A549 (cell line): ENCODE data around the gene DYNLRB1.

Experiments
- EP300 ChIP-seq, 2 experiments: fragments of >200 bp; sonication (Bioruptor Twin); formaldehyde crosslinking; IDR thresholded peaks; 2 replicates in 1 of 2; 3 replicates in 1 of 2; pipeline ENCODE4 v1.6.1; 2016 to 2017
- HOXA7 ChIP-seq: fragments of 250-450 bp; sonication (Bioruptor Pico); IDR thresholded peaks from 2 replicates; pipeline ENCODE4 v1.5.0; 2020; ENCODE audit warnings: mild to moderate bottlenecking, moderate library complexity
- JUNB ChIP-seq: fragments of >200 bp; sonication (Bioruptor Twin); formaldehyde crosslinking; IDR thresholded peaks from 2 replicates; pipeline ENCODE4 v1.6.1; 2016
- PHF8 ChIP-seq: fragments of 200-600 bp; sonication (generic); IDR thresholded peaks from 2 replicates; pipeline ENCODE4 v1.6.1; 2016; ENCODE audit warnings: low read depth, mild to moderate bottlenecking, antibody characterized with exemption, moderate library complexity, borderline replicate concordance
- RAD21 ChIP-seq, 2 experiments: fragments of >200 bp in 1 of 2; sonication (Bioruptor Twin) in 1 of 2; formaldehyde crosslinking in 1 of 2; IDR thresholded peaks in 1 of 2; conservative IDR thresholded peaks in 1 of 2; 2 replicates in 1 of 2; 3 replicates in 1 of 2; pipeline ENCODE4 v1.6.1; 2012 to 2018; ENCODE audit warnings: inconsistent platforms in 1 of 2
- SMC3 ChIP-seq: fragments of >200 bp; sonication (Bioruptor Twin); formaldehyde crosslinking; IDR thresholded peaks from 3 replicates; pipeline ENCODE4 v1.6.1; 2018; ENCODE audit warnings: inconsistent platforms
- TF ChIP-seq, protein P1 (sequence below): fragments of >200 bp; sonication (Bioruptor Twin); formaldehyde crosslinking; IDR thresholded peaks from 3 replicates; pipeline ENCODE4 v1.5.1; 2016

GRCh38 chr20:34549291-34549928, 33.2 kb downstream of the DYNLRB1 start:
- TF ChIP-seq, protein P1, sequence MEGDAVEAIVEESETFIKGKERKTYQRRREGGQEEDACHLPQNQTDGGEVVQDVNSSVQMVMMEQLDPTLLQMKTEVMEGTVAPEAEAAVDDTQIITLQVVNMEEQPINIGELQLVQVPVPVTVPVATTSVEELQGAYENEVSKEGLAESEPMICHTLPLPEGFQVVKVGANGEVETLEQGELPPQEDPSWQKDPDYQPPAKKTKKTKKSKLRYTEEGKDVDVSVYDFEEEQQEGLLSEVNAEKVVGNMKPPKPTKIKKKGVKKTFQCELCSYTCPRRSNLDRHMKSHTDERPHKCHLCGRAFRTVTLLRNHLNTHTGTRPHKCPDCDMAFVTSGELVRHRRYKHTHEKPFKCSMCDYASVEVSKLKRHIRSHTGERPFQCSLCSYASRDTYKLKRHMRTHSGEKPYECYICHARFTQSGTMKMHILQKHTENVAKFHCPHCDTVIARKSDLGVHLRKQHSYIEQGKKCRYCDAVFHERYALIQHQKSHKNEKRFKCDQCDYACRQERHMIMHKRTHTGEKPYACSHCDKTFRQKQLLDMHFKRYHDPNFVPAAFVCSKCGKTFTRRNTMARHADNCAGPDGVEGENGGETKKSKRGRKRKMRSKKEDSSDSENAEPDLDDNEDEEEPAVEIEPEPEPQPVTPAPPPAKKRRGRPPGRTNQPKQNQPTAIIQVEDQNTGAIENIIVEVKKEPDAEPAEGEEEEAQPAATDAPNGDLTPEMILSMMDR, result no peak
- no peak for TF ChIP-seq EP300 (IDR thresholded peaks at IDR 0.05)
- no peak for TF ChIP-seq RAD21 (conservative IDR thresholded peaks at IDR 0.05 in 1 of 2, IDR thresholded peaks at IDR 0.05 in 1 of 2)
- TF ChIP-seq JUNB, result no peak
- TF ChIP-seq HOXA7 (CRISPR knock-in tag), result no peak
- TF ChIP-seq SMC3, result no peak
- TF ChIP-seq PHF8, result no peak
